Measurements from ENCODE around the gene ARPP19. TPM values are rescaled to one million over a fixed set of nuclear protein-coding genes. Genes with fewer than 3 reads are reported as not detected.

ARPP19 gene
- polyA plus RNA-seq, 3 donors, result 14.8 to 48.6 (median 39.3) TPM

Other genes starting within 250 kb of the ARPP19 start
- gene MYO5A, start 40.1 kb downstream of the ARPP19 start, polyA plus RNA-seq, result 10 to 100 TPM in 1 of 3 donors, 1 to 10 TPM in 2; 3.0 to 10.1 (median 9.1) TPM
- 10 to 100 TPM; 19.3 to 40.6 (median 31.9) TPM for gene ATOSA, start 110.4 kb upstream of the ARPP19 start, polyA plus RNA-seq
- 1 to 10 TPM in 1 of 3 donors, not detected in 2; 6.5 TPM for gene ONECUT1, start 221.3 kb upstream of the ARPP19 start, polyA plus RNA-seq